Mucosa of rectum (tissue), 2 donors: ENCODE data around the gene FKBP2.

ENCODE experiments used
- H3K27ac ChIP-seq, 2 donors: one replicate each; pipeline ENCODE4 v1.7.0; 2013; ENCODE audit warnings: inconsistent platforms in 2 of 2, low read depth in 2 of 2, low read length in 2 of 2
- H3K27me3 ChIP-seq, 2 donors: one replicate each; pipeline ENCODE4 v1.7.0; 2013; ENCODE audit warnings: low read length in 2 of 2; ENCODE audit not compliant: control insufficient read depth in 2 of 2, insufficient read depth in 2 of 2
- H3K36me3 ChIP-seq, 2 donors: one replicate each; pipeline ENCODE4 v1.7.0; 2013; ENCODE audit warnings: low read length in 2 of 2; ENCODE audit not compliant: control insufficient read depth in 2 of 2, insufficient read depth in 2 of 2
- H3K4me1 ChIP-seq, 2 donors: one replicate each; pipeline ENCODE4 v1.7.0; 2013; ENCODE audit warnings: low read length in 2 of 2, mild to moderate bottlenecking in 1 of 2; ENCODE audit not compliant: control insufficient read depth in 2 of 2, insufficient read depth in 2 of 2
- H3K4me3 ChIP-seq, 2 donors: one replicate each; pipeline ENCODE4 v1.7.0; 2013; ENCODE audit warnings: low read length in 2 of 2
- H3K9ac ChIP-seq, 2 donors: one replicate each; pipeline ENCODE4 v1.7.0; 2013; ENCODE audit warnings: low read length in 2 of 2, low read depth in 1 of 2, mild to moderate bottlenecking in 1 of 2
- H3K9me3 ChIP-seq, 2 donors: one replicate each; pipeline ENCODE4 v1.7.0; 2013; ENCODE audit warnings: low read length in 2 of 2; ENCODE audit not compliant: control insufficient read depth in 2 of 2
- donor health status: healthy.
- donor health status: Normal muscosa, but diverticular disease.

Gene FKBP2

DNA sequence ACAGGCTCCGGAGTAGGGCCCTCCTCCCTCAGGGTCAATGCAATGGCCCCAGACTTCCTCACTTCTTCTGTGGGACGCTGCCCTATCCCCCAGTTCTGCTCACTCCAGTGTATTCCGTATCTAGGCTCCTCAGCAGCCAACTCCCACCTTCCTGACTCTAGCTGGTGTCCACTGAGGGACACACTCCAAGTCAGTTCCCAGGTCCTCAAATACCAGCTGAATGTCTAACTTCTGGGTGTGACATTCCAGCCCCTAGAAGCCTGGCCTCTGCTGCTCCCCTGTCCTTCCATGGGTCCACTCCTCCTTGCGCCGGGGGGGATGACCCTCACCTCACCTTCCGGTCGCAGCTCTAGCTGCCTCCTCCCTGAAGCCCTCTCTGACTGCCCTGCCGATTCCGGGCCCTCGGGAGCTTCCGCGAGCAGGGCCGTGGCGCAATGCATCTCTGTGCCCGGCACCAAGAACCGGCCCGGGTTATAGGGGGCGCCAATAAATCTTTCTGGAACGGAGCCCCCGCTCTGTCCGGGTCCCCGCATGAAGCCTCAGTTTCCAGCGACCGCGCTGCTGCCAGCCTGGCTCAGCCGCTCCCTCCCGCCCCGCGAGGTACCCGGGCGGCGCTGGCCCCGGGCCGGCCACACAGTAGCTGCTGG is 28.1 kb downstream of the FKBP2 start:
- Histone ChIP-seq H3K27me3 (no peaks in the 10 kb centered on the region), H3K9ac (peak overlapping the region; percentile 84 to 92), H3K9me3 (no peaks in the 10 kb centered on the region), H3K36me3 (peaks cover 18 to 23% of the 10 kb centered on the region in 2 donors), H3K4me3 (peak overlapping the region; percentile 83 to 96), H3K4me1 (peaks cover 32 to 38% of the 10 kb centered on the region in 2 donors), H3K27ac (peak overlapping the region; percentile 96 to 98)

DNA sequence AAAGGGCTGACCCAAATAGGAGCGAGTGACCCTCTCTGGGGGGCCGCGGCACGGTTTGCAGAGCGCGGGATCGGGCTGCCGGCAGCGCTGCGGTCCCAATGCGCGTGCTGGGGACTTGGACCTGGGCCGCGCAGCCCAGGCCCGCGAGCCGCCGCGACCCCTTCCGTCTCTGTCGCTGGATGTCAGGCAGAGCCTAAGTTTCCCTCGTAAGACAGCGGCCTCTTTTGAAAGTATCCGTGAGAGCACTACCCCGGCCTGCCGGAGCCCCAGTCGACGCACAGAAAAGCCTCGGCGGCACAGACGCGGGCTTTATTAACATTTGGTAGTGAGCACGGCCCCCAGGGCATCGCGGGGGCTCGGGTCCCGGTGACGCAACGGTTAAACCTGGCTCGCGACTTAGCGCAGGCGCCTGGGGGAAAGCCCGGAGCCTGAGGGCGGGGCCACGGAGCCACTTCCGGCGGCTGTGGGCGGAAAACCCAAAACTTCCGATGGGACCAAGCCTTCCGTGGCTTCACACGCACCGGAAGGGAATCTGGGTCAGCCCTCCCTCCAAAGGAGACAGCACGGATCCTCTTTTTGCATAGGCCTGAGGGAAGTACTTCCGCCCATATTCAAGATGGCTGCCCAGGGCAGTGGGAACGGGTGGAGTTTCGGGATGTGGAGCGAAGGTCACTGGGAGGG is 28.8 kb downstream of the FKBP2 start:
- Histone ChIP-seq H3K4me1 (peaks cover 32 to 39% of the 10 kb centered on the region in 2 donors), H3K9ac (peak overlapping the region; percentile 84 to 92), H3K4me3 (peak overlapping the region; percentile 83 to 96), H3K36me3 (peaks cover 16% of the 10 kb centered on the region in 2 donors), H3K27me3 (no peaks in the 10 kb centered on the region), H3K27ac (peak overlapping the region; percentile 96 to 98), H3K9me3 (no peaks in the 10 kb centered on the region)

DNA sequence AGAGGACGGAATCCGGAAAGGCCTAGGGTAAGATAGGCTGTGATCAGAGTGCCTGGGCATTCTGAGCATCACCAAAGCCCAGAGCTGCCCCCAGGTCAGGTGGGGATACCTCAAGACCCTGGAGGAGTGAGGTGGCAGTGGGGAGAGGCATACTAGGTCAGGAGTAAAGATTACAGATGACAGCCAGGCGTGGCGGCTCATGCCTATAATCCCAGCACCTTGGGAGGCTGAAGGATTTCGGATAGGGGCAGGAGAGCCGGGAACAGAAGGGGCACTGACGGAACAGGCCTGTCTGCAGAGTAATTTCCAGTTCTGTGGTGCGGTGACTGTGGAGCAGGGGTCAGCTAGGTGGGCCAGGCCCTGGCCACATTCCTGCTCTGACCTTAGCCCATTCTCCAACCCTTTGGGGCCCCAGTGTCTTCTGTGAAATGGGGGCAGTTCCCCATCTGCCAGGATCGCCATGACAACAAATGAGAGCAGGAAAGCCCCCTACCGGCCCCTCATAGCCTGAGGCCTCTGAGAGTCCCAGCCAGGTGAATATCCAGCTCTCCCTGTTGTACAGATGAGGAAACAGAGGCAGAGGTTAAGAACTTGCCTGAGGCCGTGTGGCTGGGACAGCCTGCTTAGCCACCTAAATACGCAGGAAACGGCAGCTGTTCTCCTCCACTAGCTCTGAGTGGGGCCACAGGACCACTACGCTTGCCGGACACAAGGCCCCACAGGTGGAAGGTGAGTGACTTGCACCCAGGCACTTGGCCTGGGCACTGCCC is 34.3 kb downstream of the FKBP2 start:
- Histone ChIP-seq H3K27me3 (no peaks in the 10 kb centered on the region), H3K4me3 (no peak overlapping the region), H3K36me3 (peaks cover 10 to 14% of the 10 kb centered on the region in 2 donors), H3K9me3 (no peaks in the 10 kb centered on the region), H3K4me1 (peaks cover 26 to 35% of the 10 kb centered on the region in 2 donors), H3K9ac (peak overlapping the region in 1 of 2 donors; percentile 26), H3K27ac (no peak overlapping the region)

DNA sequence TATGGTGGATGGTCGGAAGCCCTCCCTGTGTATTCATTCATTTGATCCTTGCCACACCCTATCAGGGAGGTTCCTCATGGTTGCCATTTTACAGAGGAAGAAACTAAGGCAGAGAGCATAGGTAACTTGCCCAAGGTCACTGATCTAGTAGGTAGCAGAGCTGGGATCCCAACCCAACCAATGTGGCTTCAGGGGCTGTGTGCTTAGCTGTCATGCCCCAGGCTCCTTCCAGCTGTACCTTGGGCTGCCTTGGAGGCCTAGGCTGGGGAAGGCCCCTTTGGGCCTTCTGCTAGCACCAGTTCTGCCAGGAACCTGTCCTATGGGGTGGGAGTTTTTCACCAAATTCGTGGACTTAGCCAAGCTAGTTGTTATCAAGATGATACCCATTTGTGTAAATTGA is 34.9 kb downstream of the FKBP2 start:
- Histone ChIP-seq H3K27ac (no peak overlapping the region), H3K27me3 (no peaks in the 10 kb centered on the region), H3K9ac (no peak overlapping the region), H3K36me3 (peaks cover 10 to 14% of the 10 kb centered on the region in 2 donors), H3K4me1 (peaks cover 26 to 35% of the 10 kb centered on the region in 2 donors), H3K4me3 (no peak overlapping the region), H3K9me3 (no peaks in the 10 kb centered on the region)

DNA sequence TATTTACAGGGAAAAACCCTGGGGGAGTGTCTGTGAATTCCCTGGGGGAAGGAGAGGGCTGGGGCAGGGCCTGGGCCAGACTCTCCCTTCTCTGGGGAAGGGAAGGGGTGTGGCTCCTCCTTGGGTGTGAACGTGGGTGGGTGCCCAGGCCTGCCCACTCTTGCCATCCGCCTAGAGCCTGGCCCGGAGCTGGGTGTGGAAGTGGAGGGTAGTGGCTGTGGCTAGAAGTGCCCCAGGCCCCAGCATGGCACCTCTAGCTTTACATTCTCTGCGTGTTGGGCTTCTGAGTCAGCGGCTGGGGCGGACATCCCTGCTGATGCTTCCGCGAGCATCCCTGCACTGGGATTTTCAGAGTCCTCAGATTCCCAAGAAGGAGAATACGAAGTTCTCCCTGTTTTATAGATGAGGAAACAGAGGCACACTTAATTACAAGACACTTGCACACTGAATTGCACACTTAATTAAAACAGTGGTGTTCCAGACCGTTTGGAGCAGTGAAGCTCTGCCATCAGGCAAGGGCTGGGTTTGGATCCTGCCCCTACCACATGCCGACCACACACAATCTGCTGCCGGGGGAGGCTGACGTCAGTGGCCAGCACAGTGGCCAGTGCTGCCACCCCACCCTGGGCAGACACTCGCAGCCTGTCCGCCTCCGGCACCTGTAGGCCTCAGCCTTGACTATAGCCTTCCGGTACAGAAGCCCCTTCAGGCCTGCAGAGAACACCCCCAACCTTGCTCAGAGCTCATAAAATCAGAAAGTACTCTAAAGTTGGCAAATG is 35.9 kb downstream of the FKBP2 start:
- Histone ChIP-seq H3K4me3 (no peak overlapping the region), H3K4me1 (peaks cover 24 to 32% of the 10 kb centered on the region in 2 donors), H3K36me3 (peaks cover 10 to 18% of the 10 kb centered on the region in 2 donors), H3K9ac (peak overlapping the region in 1 of 2 donors; percentile 58), H3K27me3 (no peaks in the 10 kb centered on the region), H3K27ac (peak overlapping the region; percentile 67 to 83), H3K9me3 (no peaks in the 10 kb centered on the region)

DNA sequence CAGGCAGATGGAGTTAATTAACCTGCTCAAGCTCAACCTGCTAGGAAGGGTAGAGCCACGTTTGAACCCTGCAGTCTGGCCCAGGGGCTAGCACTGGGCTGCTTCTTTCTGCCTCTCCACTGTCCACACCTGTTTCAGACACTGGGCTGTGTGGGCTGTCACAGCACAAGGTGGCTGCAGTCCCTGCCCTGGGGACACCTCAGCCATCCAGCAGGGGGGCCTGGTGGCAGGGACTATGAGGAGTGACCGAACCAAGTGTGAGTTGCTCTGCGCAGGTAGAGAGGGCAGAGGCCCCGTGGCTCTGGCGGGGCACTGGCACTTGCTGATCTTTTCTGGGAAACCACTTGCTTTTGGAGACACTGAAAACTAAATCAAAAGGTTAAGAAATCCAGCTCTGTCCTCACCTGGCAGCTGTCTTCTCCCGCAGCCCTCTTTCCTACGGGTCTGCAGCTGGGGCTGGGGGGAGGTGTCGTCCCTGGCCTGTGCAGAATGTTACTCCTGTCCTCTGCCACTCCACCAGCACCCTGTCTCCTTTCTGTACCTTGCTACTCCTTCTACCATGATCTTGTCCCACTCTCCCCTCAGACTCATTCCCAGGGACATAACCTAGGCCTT is 37.8 kb downstream of the FKBP2 start:
- H3K4me3 ChIP-seq: no peak overlapping the region
- H3K9ac ChIP-seq: no peak overlapping the region
- H3K27ac ChIP-seq: no peak overlapping the region
- H3K4me1 ChIP-seq: peaks cover 26 to 32% of the 10 kb centered on the region in 2 donors
- H3K36me3 ChIP-seq: peaks cover 12 to 22% of the 10 kb centered on the region in 2 donors
- no peaks in the 10 kb centered on the region for H3K27me3 ChIP-seq
- H3K9me3 ChIP-seq: no peaks in the 10 kb centered on the region

DNA sequence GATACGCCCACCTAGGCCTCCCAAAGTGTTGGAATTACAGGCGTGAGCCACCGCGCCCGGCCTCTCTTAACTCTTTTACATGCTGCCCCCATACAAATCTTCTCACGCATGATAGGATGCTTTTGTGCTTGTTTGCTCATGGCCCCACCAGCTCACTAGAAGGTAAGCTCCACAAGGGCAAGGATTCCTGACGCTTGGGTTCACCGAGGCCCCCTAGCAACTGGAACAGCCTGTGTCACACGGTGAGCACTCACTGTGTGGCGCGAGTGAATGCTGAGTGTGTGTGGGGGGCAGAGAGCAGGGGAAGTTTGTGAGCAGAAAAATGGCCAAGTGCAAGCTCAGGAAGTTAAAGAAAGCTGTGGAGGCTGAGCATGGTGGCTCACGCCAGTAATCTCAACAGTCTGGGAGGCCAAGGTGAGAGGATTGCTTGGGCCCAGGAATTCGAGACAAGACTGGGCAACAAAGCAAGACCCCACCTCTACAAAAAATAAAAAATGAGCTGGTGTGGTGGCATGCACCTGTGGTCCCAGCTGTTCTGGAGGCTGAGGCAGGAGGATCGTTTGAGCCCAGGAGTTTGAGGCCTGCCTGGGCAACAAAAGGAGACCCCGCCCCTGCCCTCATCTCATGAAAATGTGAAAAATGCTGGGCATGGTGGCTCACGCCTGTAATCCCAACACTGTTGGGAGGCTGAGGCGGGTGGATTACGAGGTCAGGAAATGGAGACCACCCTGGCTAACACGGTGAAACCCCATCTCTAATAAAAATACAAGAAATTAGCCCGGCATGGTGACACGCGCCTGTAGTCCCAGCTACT is 41.3 kb downstream of the FKBP2 start:
- Histone ChIP-seq H3K36me3 (peaks cover 12 to 14% of the 10 kb centered on the region in 2 donors), H3K4me3 (no peak overlapping the region), H3K4me1 (peaks cover 26 to 27% of the 10 kb centered on the region in 2 donors), H3K9ac (no peak overlapping the region), H3K27me3 (no peaks in the 10 kb centered on the region), H3K9me3 (no peaks in the 10 kb centered on the region), H3K27ac (no peak overlapping the region)

DNA sequence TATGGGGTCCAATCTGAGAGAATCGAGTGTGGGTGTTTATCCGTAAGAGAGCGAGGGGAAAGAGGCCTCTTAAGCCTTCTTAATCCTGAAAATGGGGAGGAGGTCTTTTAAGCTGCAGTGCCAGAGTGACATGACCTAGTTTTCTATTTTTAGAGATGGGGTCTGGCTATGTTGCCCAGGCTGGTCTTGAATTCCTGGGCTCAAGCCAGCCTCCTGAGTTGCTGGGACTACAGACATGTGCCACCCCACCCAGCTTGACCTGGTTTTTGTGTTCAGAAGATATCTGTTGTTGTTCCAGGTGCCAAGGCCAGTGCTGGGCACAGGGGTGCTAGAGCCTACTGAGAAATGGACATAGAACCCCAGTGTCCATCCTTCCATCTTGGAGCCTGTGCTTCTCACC is 42.2 kb downstream of the FKBP2 start:
- Histone ChIP-seq H3K9ac (peak overlapping the region; percentile 32 to 97), H3K27ac (no peak overlapping the region), H3K9me3 (no peaks in the 10 kb centered on the region), H3K36me3 (peaks cover 12 to 14% of the 10 kb centered on the region in 2 donors), H3K4me3 (peak overlapping the region; percentile 92), H3K27me3 (no peaks in the 10 kb centered on the region), H3K4me1 (peaks cover 23 to 24% of the 10 kb centered on the region in 2 donors)
